Measurements from ENCODE around the gene SNRNP25. TPM values are rescaled to one million over a fixed set of nuclear protein-coding genes. Genes with fewer than 3 reads are reported as not detected.

The SNRNP25 gene
- total and polyA plus RNA-seq, 9 of the 15 experiments (the other 6 are each of a cell fraction or from before 2014, with no cell fraction given): 59.0 to 176 (median 108) TPM

- Histone ChIP-seq H3K27ac (ENCODE audit: extremely low read depth, low read depth, low read length) (no peak overlapping the region), H3K79me2 (ENCODE audit: control insufficient read depth, insufficient read depth, low read length) (peaks cover 22% of the 10 kb centered on the region), H4K20me1 (replicated peaks; ENCODE audit: control insufficient read depth, insufficient read depth, low read length) (peaks cover 12% of the 10 kb centered on the region), H3K4me1 (replicated peaks in 1 of 2; ENCODE audit: control insufficient read depth in 2 of 2, insufficient read depth in 2 of 2, low read length in 2 of 2) (peaks cover 32 to 76% of the 10 kb centered on the region in 2 experiments), H3K4me2 (ENCODE audit: insufficient read depth, low read length) (no peak overlapping the region), H3K27me3 (ENCODE audit: control insufficient read depth in 2 of 2, insufficient read depth in 2 of 2, low read length in 2 of 2) (no peaks in the 10 kb centered on the region), H3K9ac (ENCODE audit: insufficient read depth in 1 of 2, low read depth in 2 of 2, low read length in 2 of 2) (peak overlapping the region in 1 of 2 experiments; percentile 31; a peak in 1 of 4 replicates), H3K9me3 (replicated peaks; ENCODE audit: control insufficient read depth, insufficient read depth, low read depth, low read length) (no peaks in the 10 kb centered on the region; the same call in 1 of the 2 replicates), H2AFZ (ENCODE audit: low read depth, low read length) (no peak overlapping the region), H3K4me3 (no peak overlapping the region), H3K9me1 (ENCODE audit: control insufficient read depth, insufficient read depth, low read length) (peaks cover 5% of the 10 kb centered on the region), H3K36me3 (ENCODE audit: control insufficient read depth, insufficient read depth, low read length) (peaks cover under 1% of the 10 kb centered on the region; the same call in 1 of the 3 replicates)
- intact Hi-C loops (cut with micrococcal nuclease) (no loop called here), in situ Hi-C loops (cut with MboI) (no loop called here)
- DNase-seq (ENCODE audit: extremely low read depth in 1 of 4, low spot score in 3 of 4) (no peak), ATAC-seq (no peak), FAIRE-seq (no peak)
- CTCF ChIA-PET (ENCODE audit: low intra/inter-chr PET ratio): no interaction called here
- POLR2A ChIA-PET: interaction anchor here (0.8 kb wide), 1 partner anchor 10 kb away, joined by 3 read pairs; no protein-coding TSS in a partner anchor
- BruUV-seq (replicated peaks): no TSS peak
- 63% methylated on average over 12 of the region's 12 CpGs for WGBS (ENCODE audit: insufficient coverage, low coverage, missing lambda C conversion rate)
- TF ChIP-seq, protein P1, sequence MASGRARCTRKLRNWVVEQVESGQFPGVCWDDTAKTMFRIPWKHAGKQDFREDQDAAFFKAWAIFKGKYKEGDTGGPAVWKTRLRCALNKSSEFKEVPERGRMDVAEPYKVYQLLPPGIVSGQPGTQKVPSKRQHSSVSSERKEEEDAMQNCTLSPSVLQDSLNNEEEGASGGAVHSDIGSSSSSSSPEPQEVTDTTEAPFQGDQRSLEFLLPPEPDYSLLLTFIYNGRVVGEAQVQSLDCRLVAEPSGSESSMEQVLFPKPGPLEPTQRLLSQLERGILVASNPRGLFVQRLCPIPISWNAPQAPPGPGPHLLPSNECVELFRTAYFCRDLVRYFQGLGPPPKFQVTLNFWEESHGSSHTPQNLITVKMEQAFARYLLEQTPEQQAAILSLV (tag; IDR thresholded peaks at IDR 0.05): no peak
- TF ChIP-seq CHCHD3 (CRISPR knock-in tag; IDR thresholded peaks at IDR 0.05): no peak
- TF ChIP-seq ZNF699 (CRISPR knock-in tag; IDR thresholded peaks at IDR 0.05; ENCODE audit: insufficient replicate concordance): no peak
- TF ChIP-seq CHD2 (IDR thresholded peaks at IDR 0.05; ENCODE audit: low read depth, low read length): no peak
- no peak for TF ChIP-seq CTBP1 (IDR thresholded peaks at IDR 0.05; ENCODE audit: borderline replicate concordance)
- TF ChIP-seq, protein P2, sequence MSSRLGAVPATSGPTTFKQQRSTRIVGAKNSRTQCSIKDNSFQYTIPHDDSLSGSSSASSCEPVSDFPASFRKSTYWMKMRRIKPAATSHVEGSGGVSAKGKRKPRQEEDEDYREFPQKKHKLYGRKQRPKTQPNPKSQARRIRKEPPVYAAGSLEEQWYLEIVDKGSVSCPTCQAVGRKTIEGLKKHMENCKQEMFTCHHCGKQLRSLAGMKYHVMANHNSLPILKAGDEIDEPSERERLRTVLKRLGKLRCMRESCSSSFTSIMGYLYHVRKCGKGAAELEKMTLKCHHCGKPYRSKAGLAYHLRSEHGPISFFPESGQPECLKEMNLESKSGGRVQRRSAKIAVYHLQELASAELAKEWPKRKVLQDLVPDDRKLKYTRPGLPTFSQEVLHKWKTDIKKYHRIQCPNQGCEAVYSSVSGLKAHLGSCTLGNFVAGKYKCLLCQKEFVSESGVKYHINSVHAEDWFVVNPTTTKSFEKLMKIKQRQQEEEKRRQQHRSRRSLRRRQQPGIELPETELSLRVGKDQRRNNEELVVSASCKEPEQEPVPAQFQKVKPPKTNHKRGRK (tag; IDR thresholded peaks at IDR 0.05): no peak
- TF ChIP-seq FOS (IDR thresholded peaks at IDR 0.05; ENCODE audit: extremely low read depth, insufficient read length): no peak
- TF ChIP-seq, protein P3, sequence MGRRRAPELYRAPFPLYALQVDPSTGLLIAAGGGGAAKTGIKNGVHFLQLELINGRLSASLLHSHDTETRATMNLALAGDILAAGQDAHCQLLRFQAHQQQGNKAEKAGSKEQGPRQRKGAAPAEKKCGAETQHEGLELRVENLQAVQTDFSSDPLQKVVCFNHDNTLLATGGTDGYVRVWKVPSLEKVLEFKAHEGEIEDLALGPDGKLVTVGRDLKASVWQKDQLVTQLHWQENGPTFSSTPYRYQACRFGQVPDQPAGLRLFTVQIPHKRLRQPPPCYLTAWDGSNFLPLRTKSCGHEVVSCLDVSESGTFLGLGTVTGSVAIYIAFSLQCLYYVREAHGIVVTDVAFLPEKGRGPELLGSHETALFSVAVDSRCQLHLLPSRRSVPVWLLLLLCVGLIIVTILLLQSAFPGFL (CRISPR knock-in tag; IDR thresholded peaks at IDR 0.05): no peak
- TF ChIP-seq TFAP4 (CRISPR knock-in tag; IDR thresholded peaks at IDR 0.05; ENCODE audit: borderline replicate concordance): no peak
- TF ChIP-seq DDX20 (tag; IDR thresholded peaks at IDR 0.05; ENCODE audit: low read depth): no peak
- TF ChIP-seq NONO (IDR thresholded peaks at IDR 0.05; ENCODE audit: low read depth in 2 of 2, low read length in 1 of 2): no peak
- TF ChIP-seq RBM14 (IDR thresholded peaks at IDR 0.05; ENCODE audit: borderline replicate concordance, insufficient read depth, low read depth, low read length): no peak
- TF ChIP-seq CREBBP (IDR thresholded peaks at IDR 0.05; ENCODE audit: low read depth, low read length): no peak
- TF ChIP-seq NCOA6 (IDR thresholded peaks at IDR 0.05): no peak
- TF ChIP-seq ZNF384 (IDR thresholded peaks at IDR 0.05; ENCODE audit: low read depth, low read length): no peak
- TF ChIP-seq ZNF785 (CRISPR knock-in tag; IDR thresholded peaks at IDR 0.05): no peak
- TF ChIP-seq MXD1 (CRISPR knock-in tag; IDR thresholded peaks at IDR 0.05; ENCODE audit: borderline replicate concordance, poor library complexity, severe bottlenecking): no peak
Observed at GRCh38 chr16:74051-74746, 20.6 kb downstream of the SNRNP25 start.
